H1 (cell line): Measurements from ENCODE around the gene RRAD. TPM values are rescaled to one million over a fixed set of nuclear protein-coding genes. Genes with fewer than 3 reads are reported as not detected.

ENCODE experiments used
- CTCF ChIA-PET: fragments of 300-600 bp; sonication (Branson Sonifier 250); formaldehyde crosslinking; loops from one replicate; lab custom pipeline; 2021; ENCODE audit not compliant: partially characterized antibody; lab: Charles Lee
- POLR2A ChIA-PET: fragments of 300-600 bp; sonication (Branson Sonifier 250); formaldehyde crosslinking; loops from one replicate; lab custom pipeline; 2021; ENCODE audit warnings: inconsistent platforms; ENCODE audit not compliant: partially characterized antibody; lab: Charles Lee
- DNase-seq, 2 experiments: peaks; one replicate each; pipeline versions ENCODE4 v3.0.0 to v3.0.0-alpha.2; 2010 to 2022; ENCODE audit warnings: low spot score in 2 of 2, low read depth in 1 of 2, mixed read lengths in 1 of 2
- FAIRE-seq: peaks from 2 replicates; lab custom pipeline; 2011; peaks lifted over from hg19 to GRCh38; lab: Jason Lieb, UNC
- H2AFZ ChIP-seq: 2 replicates; pipeline ENCODE4 v1.8.1; 2012; ENCODE audit warnings: low read length, inconsistent platforms
- H2AK5ac ChIP-seq: 2 replicates; pipeline ENCODE4 v1.6.1; 2013; ENCODE audit warnings: low read depth, low read length
- H2BK120ac ChIP-seq: replicated peaks from 2 replicates; pipeline ENCODE3; 2013; ENCODE audit warnings: low read depth, low read length, inconsistent platforms
- H2BK12ac ChIP-seq: 2 replicates; pipeline ENCODE4 v1.6.1; 2013; ENCODE audit warnings: low read depth, low read length
- H2BK15ac ChIP-seq: 2 replicates; pipeline ENCODE4 v1.6.1; 2013; ENCODE audit warnings: low read length
- H2BK20ac ChIP-seq: 2 replicates; pipeline ENCODE4 v1.6.1; 2013; ENCODE audit warnings: low read length
- H2BK5ac ChIP-seq: 2 replicates; pipeline ENCODE4 v1.6.1; 2013; ENCODE audit warnings: low read depth, low read length
- H3K14ac ChIP-seq: 2 replicates; pipeline ENCODE4 v1.6.1; 2013; ENCODE audit warnings: inconsistent platforms; ENCODE audit not compliant: insufficient read length
- H3K18ac ChIP-seq: 2 replicates; pipeline ENCODE4 v1.6.1; 2013; ENCODE audit warnings: low read length; ENCODE audit errors: extremely low read depth
- H3K23ac ChIP-seq: 2 replicates; pipeline ENCODE4 v1.6.1; 2013; ENCODE audit warnings: inconsistent platforms; ENCODE audit not compliant: insufficient read length
- H3K23me2 ChIP-seq: 2 replicates; pipeline ENCODE4 v1.6.1; 2013; ENCODE audit warnings: low read depth, low read length
- H3K27ac ChIP-seq: 2 replicates; pipeline ENCODE4 v1.6.1; 2011; ENCODE audit warnings: low read depth, low read length, inconsistent platforms
- H3K27me3 ChIP-seq, 4 experiments: replicated peaks in 1 of 4; 1 replicate in 1 of 4; 2 replicates in 3 of 4; pipeline versions ENCODE4 v1.6.1 to v1.8.1; 2011 to 2013; ENCODE audit warnings: low read length in 3 of 4, mild to moderate bottlenecking in 3 of 4, inconsistent platforms in 2 of 4, mixed read lengths in 2 of 4, moderate library complexity in 1 of 4; ENCODE audit not compliant: control insufficient read depth in 3 of 4, insufficient read depth in 3 of 4; ENCODE audit errors: extremely low read depth in 1 of 4
- H3K36me3 ChIP-seq, 4 experiments: 2 replicates each; pipeline versions ENCODE4 v1.6.1 to v1.8.1; 2011 to 2013; ENCODE audit warnings: mild to moderate bottlenecking in 4 of 4, low read length in 3 of 4, moderate library complexity in 2 of 4, control low read depth in 1 of 4, inconsistent platforms in 1 of 4; ENCODE audit not compliant: insufficient read depth in 4 of 4, control insufficient read depth in 2 of 4
- H3K4ac ChIP-seq: replicated peaks from 2 replicates; pipeline ENCODE3; 2013; ENCODE audit warnings: low read length, low read depth, mixed read lengths, inconsistent platforms; ENCODE audit not compliant: insufficient read length
- H3K4me1 ChIP-seq, 4 experiments: replicated peaks in 1 of 4; 1 replicate in 1 of 4; 2 replicates in 3 of 4; pipeline versions ENCODE4 v1.6.1 to v1.8.1; 2011 to 2013; ENCODE audit warnings: low read length in 3 of 4, inconsistent platforms in 2 of 4, mixed read lengths in 1 of 4; ENCODE audit not compliant: insufficient read depth in 4 of 4, control insufficient read depth in 3 of 4
- H3K4me2 ChIP-seq, 2 experiments: 2 replicates each; pipeline versions ENCODE4 v1.6.1 to v1.8.1; 2011 to 2013; ENCODE audit warnings: low read depth in 2 of 2, low read length in 2 of 2, control low read depth in 1 of 2, inconsistent platforms in 1 of 2, mild to moderate bottlenecking in 1 of 2; ENCODE audit not compliant: insufficient read depth in 1 of 2
- H3K4me3 ChIP-seq, 4 experiments: fragments of 200-600, 300-600 bp in 1 of 4; sonication (generic), shearing (Covaris generic), sonication (Bioruptor Twin) in 1 of 4; 2 replicates each; pipeline versions ENCODE4 v1.5.1 to v1.8.1; 2011 to 2016; ENCODE audit warnings: low read length in 4 of 4, low read depth in 3 of 4, control low read depth in 2 of 4, inconsistent platforms in 2 of 4, mild to moderate bottlenecking in 2 of 4, mixed read lengths in 1 of 4, moderate library complexity in 1 of 4; ENCODE audit not compliant: insufficient read depth in 2 of 4; ENCODE audit errors: extremely low read depth in 1 of 4
- H3K56ac ChIP-seq: replicated peaks from 2 replicates; pipeline ENCODE3; 2013; ENCODE audit warnings: low read depth, mild to moderate bottlenecking, mixed read lengths, low read length, inconsistent platforms; ENCODE audit not compliant: insufficient read length
- H3K79me1 ChIP-seq: 2 replicates; pipeline ENCODE4 v1.6.1; 2013; ENCODE audit warnings: low read depth, low read length, control low read depth
- H3K79me2 ChIP-seq, 2 experiments: 2 replicates each; pipeline versions ENCODE4 v1.6.1 to v1.8.1; 2012 to 2013; ENCODE audit warnings: low read length in 2 of 2, mild to moderate bottlenecking in 2 of 2, inconsistent platforms in 1 of 2; ENCODE audit not compliant: insufficient read depth in 2 of 2, control insufficient read depth in 1 of 2
- H3K9ac ChIP-seq, 4 experiments: replicated peaks in 1 of 4; 1 replicate in 1 of 4; 2 replicates in 3 of 4; pipeline versions ENCODE4 v1.6.1 to v1.8.1; 2011 to 2013; ENCODE audit warnings: low read depth in 3 of 4, low read length in 3 of 4, control low read depth in 2 of 4, mild to moderate bottlenecking in 2 of 4, moderate library complexity in 2 of 4, inconsistent platforms in 1 of 4; ENCODE audit errors: extremely low read depth in 1 of 4
- H3K9me3 ChIP-seq, 2 experiments: 2 replicates each; pipeline versions ENCODE4 v1.6.1 to v1.8.1; 2012 to 2013; ENCODE audit warnings: mild to moderate bottlenecking in 2 of 2, moderate library complexity in 2 of 2, control low read depth in 1 of 2, inconsistent platforms in 1 of 2, low read depth in 1 of 2, low read length in 1 of 2, mixed read lengths in 1 of 2; ENCODE audit not compliant: insufficient read depth in 2 of 2
- H4K20me1 ChIP-seq, 2 experiments: replicated peaks in 1 of 2; 2 replicates each; pipeline versions ENCODE3 to v1.8.1; 2011 to 2013; ENCODE audit warnings: inconsistent platforms in 2 of 2, low read length in 2 of 2, mild to moderate bottlenecking in 1 of 2; ENCODE audit not compliant: insufficient read depth in 2 of 2, control insufficient read depth in 1 of 2
- H4K5ac ChIP-seq: 2 replicates; pipeline ENCODE4 v1.6.1; 2013; ENCODE audit warnings: low read length, low read depth, mixed read lengths, inconsistent platforms; ENCODE audit not compliant: insufficient read length
- H4K8ac ChIP-seq: 2 replicates; pipeline ENCODE4 v1.8.0; 2013; ENCODE audit warnings: mild to moderate bottlenecking, moderate library complexity, low read length, inconsistent platforms; ENCODE audit not compliant: insufficient read depth; ENCODE audit errors: extremely low read depth
- H4K91ac ChIP-seq: replicated peaks from 2 replicates; pipeline ENCODE3; 2013; ENCODE audit warnings: low read length, mixed read lengths, inconsistent platforms; ENCODE audit not compliant: insufficient read length
- CREB1 ChIP-seq: IDR thresholded peaks from 2 replicates; pipeline ENCODE4 v1.6.1; 2012; ENCODE audit warnings: inconsistent platforms
- EP300 ChIP-seq, 2 experiments: IDR thresholded peaks; 1 replicate in 1 of 2; 2 replicates in 1 of 2; pipeline ENCODE4 v1.6.1; 2011 to 2012; ENCODE audit warnings: low read depth in 2 of 2, low read length in 2 of 2, mild to moderate bottlenecking in 2 of 2, borderline replicate concordance in 1 of 2, inconsistent platforms in 1 of 2, moderate library complexity in 1 of 2
- GABPA ChIP-seq: IDR thresholded peaks from 2 replicates; pipeline ENCODE4 v1.6.1; 2011; ENCODE audit warnings: mild to moderate bottlenecking, low read length, moderate library complexity, borderline replicate concordance; ENCODE audit not compliant: insufficient read depth
- MAFK ChIP-seq: IDR thresholded peaks from 2 replicates; pipeline ENCODE4 v1.6.1; 2012; ENCODE audit warnings: low read depth, mild to moderate bottlenecking, improper control_type of control experiment, low read length
- RAD21 ChIP-seq, 2 experiments: IDR thresholded peaks in 1 of 2; conservative IDR thresholded peaks in 1 of 2; 2 replicates each; pipeline ENCODE4 v1.6.1; 2011; ENCODE audit warnings: low read depth in 2 of 2, low read length in 2 of 2, improper control_type of control experiment in 1 of 2, inconsistent platforms in 1 of 2, mild to moderate bottlenecking in 1 of 2, moderate library complexity in 1 of 2
- TEAD4 ChIP-seq: IDR thresholded peaks from 2 replicates; pipeline ENCODE4 v1.6.1; 2012; ENCODE audit warnings: low read depth, low read length, inconsistent platforms, mixed read lengths
- YY1 ChIP-seq: IDR thresholded peaks from 2 replicates; pipeline ENCODE4 v1.6.1; 2011; ENCODE audit warnings: low read depth, mild to moderate bottlenecking, low read length
- WGBS, 2 experiments: shearing (Covaris generic) in 1 of 2; methylation state at CpG; one replicate each; pipeline versions ENCODE4 v1.1.6 to v1.1.7; 2013 to 2015; ENCODE audit warnings: low lambda C conversion rate in 2 of 2, mixed read lengths in 2 of 2, inconsistent platforms in 1 of 2, low coverage in 1 of 2, missing lambda C conversion rate in 1 of 2; ENCODE audit not compliant: insufficient replicate concordance in 2 of 2, insufficient coverage in 1 of 2, insufficient read length in 1 of 2; ENCODE audit errors: extremely low coverage in 1 of 2, missing lambda C conversion rate in 1 of 2; 5-methylcytosine and 5-hydroxymethylcytosine counted together
- polyA plus RNA-seq, 7 experiments: library from polyadenylated mRNA; depleted of rRNA in 3 of 7; stranded (reverse) in 5 of 7; unstranded in 2 of 7; fragments of >200 nt in 5 of 7; fragments of 200-250 nt in 2 of 7; gene quantifications; 1 replicate in 5 of 7; 2 replicates in 1 of 7; 4 replicates in 1 of 7; pipeline versions ENCODE4 v1.2.1 to v1.2.3, GENCODE V29; 2011 to 2013; ENCODE audit warnings: missing spikeins in 2 of 7, mixed read lengths in 2 of 7
- total RNA-seq: library from RNA; stranded (reverse); fragmentation: NEBNext Ultra II Directional; extraction: Animal tissue kit (Norgen Biotek cat#: 25700); gene quantifications from 2 replicates; pipeline ENCODE4 v1.2.1, GENCODE V29; 2021
- TF ChIP-seq, protein P1 (sequence below): IDR thresholded peaks from 2 replicates; pipeline ENCODE4 v1.6.1; 2011; ENCODE audit warnings: low read depth, mild to moderate bottlenecking, low read length; ENCODE audit not compliant: insufficient read depth
- TF ChIP-seq, protein P2 (sequence below): IDR thresholded peaks from 2 replicates; pipeline ENCODE4 v1.6.1; 2012; ENCODE audit warnings: inconsistent platforms

RRAD gene
- total and polyA plus RNA-seq, 2 of the 8 experiments (the other 6 are each of a cell fraction or from before 2014, with no cell fraction given) = 0.17 TPM; not detected in 1

DNA sequence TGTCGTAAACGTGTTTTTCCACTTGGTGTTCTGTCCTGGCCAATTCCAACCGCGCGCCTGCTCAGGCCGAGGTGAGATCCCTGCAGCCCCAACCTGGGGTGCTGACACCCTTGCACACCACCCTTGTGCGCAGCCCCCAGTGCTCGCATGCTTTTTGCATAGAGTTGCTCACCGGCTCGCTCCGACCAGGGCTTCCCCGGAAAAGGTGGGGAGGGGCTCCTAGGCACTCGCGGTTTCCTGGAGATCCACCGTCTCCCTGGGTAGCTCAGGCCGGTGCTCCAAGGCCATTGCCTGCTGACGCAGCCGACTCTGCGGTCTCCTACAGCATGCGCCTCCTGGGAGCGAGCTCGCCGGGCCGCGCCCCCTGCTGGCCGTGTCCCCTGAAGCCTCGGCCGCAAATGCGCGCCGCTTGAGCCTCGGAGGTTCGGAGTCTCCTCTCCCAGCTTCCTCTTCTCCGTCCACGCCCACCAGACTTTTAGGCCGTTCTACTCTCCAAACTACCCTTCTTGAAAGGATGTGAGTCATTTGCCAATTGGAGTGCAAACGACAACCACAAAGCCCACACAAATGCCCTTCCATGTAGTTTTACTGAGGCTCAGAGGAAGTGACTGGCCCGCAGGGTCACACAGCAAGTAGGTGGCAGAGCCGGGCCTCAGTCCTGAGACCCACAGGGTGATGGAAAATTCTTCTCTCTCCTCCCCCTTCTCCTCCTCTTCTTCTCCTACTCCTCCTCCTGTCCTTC, 52.2 kb downstream of the RRAD start:
- Histone ChIP-seq H3K79me2 (no peaks in the 10 kb centered on the region), H4K20me1 (no peaks in the 10 kb centered on the region), H3K23me2 (no peaks in the 10 kb centered on the region), H3K18ac (peak overlapping the region; percentile 60), H2BK5ac (peak overlapping the region; percentile 86; the same call in 1 of the 2 replicates), H2BK15ac (peak overlapping the region; percentile 98; the same call in 1 of the 2 replicates), H3K56ac (no peak overlapping the region), H3K4me1 (peaks cover 0 to 6% (median 2%) of the 10 kb centered on the region in 4 experiments; a peak in 4 of 7 replicates), H2AK5ac (no peak overlapping the region), H3K9ac (peak overlapping the region in 1 of 4 experiments; percentile 49; a peak in 2 of 7 replicates), H3K4me3 (peak overlapping the region; percentile 17 to 64 (median 48); a peak in 7 of 8 replicates), H2BK12ac (peak overlapping the region; percentile 91; the same call in 1 of the 2 replicates), H3K4ac (no peak overlapping the region), H3K14ac (no peak overlapping the region), H3K23ac (no peak overlapping the region), H3K9me3 (no peaks in the 10 kb centered on the region), H2AFZ (peak overlapping the region; percentile 96), H4K8ac (peak overlapping the region; percentile 86; the same call in 1 of the 2 replicates), H4K5ac (no peak overlapping the region), H4K91ac (peak overlapping the region; percentile 45), H2BK20ac (no peak overlapping the region; the same call in 1 of the 2 replicates), H3K79me1 (no peaks in the 10 kb centered on the region), H2BK120ac (no peak overlapping the region), H3K36me3 (no peaks in the 10 kb centered on the region), H3K4me2 (peak overlapping the region; percentile 15 to 88), H3K27ac (peak overlapping the region; percentile 52; the same call in 1 of the 2 replicates), H3K27me3 (no peaks in the 10 kb centered on the region; a peak in 1 of 7 replicates)
- 9% methylated on average over 39 of the region's 39 CpGs; no CpG with 5 or more reads in 1 of the 2 experiments for WGBS, 2 experiments
- POLR2A ChIA-PET = interaction anchor here (0.7 to 1.6 kb wide), 5 partner anchors 9 to 121 kb away, joined by 3 to 7 read pairs (median 3); partner anchors contain the start of gene DYNC1LI2
- FAIRE-seq (peak; percentile 32), DNase-seq (peak; percentile 86 to 92)
- CTCF ChIA-PET = interaction anchor here (0.6 to 1.7 kb wide), 18 partner anchors 9 to 468 kb away, joined by 3 to 14 read pairs (median 4); partner anchors contain the start of gene CIAO2B
- peak; percentile 80 for TF ChIP-seq CREB1
- TF ChIP-seq GABPA = peak; percentile 57; the same call in 1 of the 2 replicates
- TF ChIP-seq, protein P1, sequence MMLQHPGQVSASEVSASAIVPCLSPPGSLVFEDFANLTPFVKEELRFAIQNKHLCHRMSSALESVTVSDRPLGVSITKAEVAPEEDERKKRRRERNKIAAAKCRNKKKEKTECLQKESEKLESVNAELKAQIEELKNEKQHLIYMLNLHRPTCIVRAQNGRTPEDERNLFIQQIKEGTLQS = no peak
- TF ChIP-seq RAD21 (IDR thresholded peaks at IDR 0.05 in 1 of 2, conservative IDR thresholded peaks at IDR 0.05 in 1 of 2; ENCODE audit: low read depth in 2 of 2, low read length in 2 of 2) = peak; percentile 21 to 54
- TF ChIP-seq, protein P2, sequence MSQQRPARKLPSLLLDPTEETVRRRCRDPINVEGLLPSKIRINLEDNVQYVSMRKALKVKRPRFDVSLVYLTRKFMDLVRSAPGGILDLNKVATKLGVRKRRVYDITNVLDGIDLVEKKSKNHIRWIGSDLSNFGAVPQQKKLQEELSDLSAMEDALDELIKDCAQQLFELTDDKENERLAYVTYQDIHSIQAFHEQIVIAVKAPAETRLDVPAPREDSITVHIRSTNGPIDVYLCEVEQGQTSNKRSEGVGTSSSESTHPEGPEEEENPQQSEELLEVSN = peak; percentile 71
- no peak for TF ChIP-seq EP300 (IDR thresholded peaks at IDR 0.05; ENCODE audit: borderline replicate concordance in 1 of 2, low read depth in 2 of 2, low read length in 2 of 2)
- 0 out of 2 replicates have a peak, but pooled peaks have one; percentile 25 for TF ChIP-seq YY1
- no peak for TF ChIP-seq TEAD4
- TF ChIP-seq MAFK = no peak
